ENCODE results near the gene YWHAB. TPM values are rescaled to one million over a fixed set of nuclear protein-coding genes. Genes with fewer than 3 reads are reported as not detected.
A peak's percentile ranks its signal among the peaks of the same experiment; 100 is the strongest.

Gene YWHAB
- total RNA-seq, 1 donor from 2014 or later, result 181 TPM

GRCh38 chr20:44911264-44911921 is 25.9 kb downstream of the YWHAB start:
- Mint-ChIP-seq H3K9me3 (ENCODE audit: unreplicated experiment) (no peaks in the 10 kb centered on the region), H3K27me3 (ENCODE audit: unreplicated experiment) (peaks cover 2% of the 10 kb centered on the region), H3K4me3 (ENCODE audit: unreplicated experiment) (peak overlapping the region; percentile 59), H3K4me1 (ENCODE audit: low read depth, unreplicated experiment) (peaks cover 17% of the 10 kb centered on the region), H3K27ac (ENCODE audit: unreplicated experiment) (no peak overlapping the region), H3K36me3 (ENCODE audit: unreplicated experiment) (no peaks in the 10 kb centered on the region)
- TF ChIP-seq, protein P1, sequence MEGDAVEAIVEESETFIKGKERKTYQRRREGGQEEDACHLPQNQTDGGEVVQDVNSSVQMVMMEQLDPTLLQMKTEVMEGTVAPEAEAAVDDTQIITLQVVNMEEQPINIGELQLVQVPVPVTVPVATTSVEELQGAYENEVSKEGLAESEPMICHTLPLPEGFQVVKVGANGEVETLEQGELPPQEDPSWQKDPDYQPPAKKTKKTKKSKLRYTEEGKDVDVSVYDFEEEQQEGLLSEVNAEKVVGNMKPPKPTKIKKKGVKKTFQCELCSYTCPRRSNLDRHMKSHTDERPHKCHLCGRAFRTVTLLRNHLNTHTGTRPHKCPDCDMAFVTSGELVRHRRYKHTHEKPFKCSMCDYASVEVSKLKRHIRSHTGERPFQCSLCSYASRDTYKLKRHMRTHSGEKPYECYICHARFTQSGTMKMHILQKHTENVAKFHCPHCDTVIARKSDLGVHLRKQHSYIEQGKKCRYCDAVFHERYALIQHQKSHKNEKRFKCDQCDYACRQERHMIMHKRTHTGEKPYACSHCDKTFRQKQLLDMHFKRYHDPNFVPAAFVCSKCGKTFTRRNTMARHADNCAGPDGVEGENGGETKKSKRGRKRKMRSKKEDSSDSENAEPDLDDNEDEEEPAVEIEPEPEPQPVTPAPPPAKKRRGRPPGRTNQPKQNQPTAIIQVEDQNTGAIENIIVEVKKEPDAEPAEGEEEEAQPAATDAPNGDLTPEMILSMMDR (IDR thresholded peaks at IDR 0.05; ENCODE audit: partially characterized antibody, unreplicated experiment), result peak; percentile 60
- DNase-seq, result peak; percentile 76

DNA sequence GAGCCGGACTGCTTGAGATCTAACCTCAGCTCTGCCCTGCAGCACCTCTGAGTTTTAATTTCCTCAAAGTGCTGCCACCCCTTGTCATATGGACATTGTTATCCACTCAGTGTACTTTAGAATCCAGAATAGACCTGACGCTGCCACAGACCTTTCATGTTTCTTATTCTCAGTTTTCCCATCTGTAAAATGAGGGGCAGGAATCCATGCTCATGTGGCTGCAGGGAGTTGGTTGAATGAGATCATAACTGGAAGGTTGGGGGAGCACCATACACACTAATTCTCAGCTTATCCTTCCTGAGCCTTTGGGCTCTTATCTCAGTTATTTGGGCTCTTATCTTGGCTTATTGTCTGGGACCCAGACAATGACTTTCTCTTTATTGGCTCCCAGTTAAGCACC is 26.7 kb downstream of the YWHAB start:
- TF ChIP-seq, protein P1 (IDR thresholded peaks at IDR 0.05; ENCODE audit: partially characterized antibody, unreplicated experiment), result no peak
- H3K4me3 Mint-ChIP-seq (ENCODE audit: unreplicated experiment), result no peak overlapping the region
- H3K36me3 Mint-ChIP-seq (ENCODE audit: unreplicated experiment), result no peaks in the 10 kb centered on the region
- no peak overlapping the region for H3K27ac Mint-ChIP-seq (ENCODE audit: unreplicated experiment)
- no peaks in the 10 kb centered on the region for H3K9me3 Mint-ChIP-seq (ENCODE audit: unreplicated experiment)
- H3K4me1 Mint-ChIP-seq (ENCODE audit: low read depth, unreplicated experiment), result peaks cover 17% of the 10 kb centered on the region
- H3K27me3 Mint-ChIP-seq (ENCODE audit: unreplicated experiment), result peaks cover 2% of the 10 kb centered on the region
- DNase-seq, result no peak

DNA sequence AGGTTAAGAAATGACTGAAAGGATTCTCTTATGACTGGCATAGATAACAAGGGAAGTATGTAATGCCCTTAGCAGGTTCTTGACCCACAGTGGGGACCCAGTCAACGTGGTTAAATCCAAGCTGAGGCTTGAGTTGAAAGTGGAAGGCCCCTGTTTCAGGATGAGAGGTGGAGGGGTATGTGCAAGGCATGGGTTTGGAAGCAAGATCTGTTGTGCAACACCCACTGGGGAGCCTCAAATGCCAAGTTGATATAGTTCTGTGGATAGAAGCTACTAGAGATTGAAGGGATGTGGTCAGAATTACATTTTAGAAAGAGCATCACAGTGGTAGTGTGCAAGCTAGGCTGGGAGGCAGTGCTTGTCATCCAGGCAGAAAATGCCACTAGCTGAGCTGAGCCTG is 29.4 kb downstream of the YWHAB start:
- TF ChIP-seq, protein P1 (IDR thresholded peaks at IDR 0.05; ENCODE audit: partially characterized antibody, unreplicated experiment), result no peak
- H3K27ac Mint-ChIP-seq (ENCODE audit: unreplicated experiment), result no peak overlapping the region
- no peaks in the 10 kb centered on the region for H3K4me1 Mint-ChIP-seq (ENCODE audit: low read depth, unreplicated experiment)
- no peak overlapping the region for H3K4me3 Mint-ChIP-seq (ENCODE audit: unreplicated experiment)
- no peaks in the 10 kb centered on the region for H3K36me3 Mint-ChIP-seq (ENCODE audit: unreplicated experiment)
- no peak for DNase-seq
- H3K9me3 Mint-ChIP-seq (ENCODE audit: unreplicated experiment), result no peaks in the 10 kb centered on the region
- H3K27me3 Mint-ChIP-seq (ENCODE audit: unreplicated experiment), result peaks cover 2% of the 10 kb centered on the region

- no peak overlapping the region for H3K4me3 Mint-ChIP-seq (ENCODE audit: unreplicated experiment)
- H3K27ac Mint-ChIP-seq (ENCODE audit: unreplicated experiment), result no peak overlapping the region
- no peaks in the 10 kb centered on the region for H3K4me1 Mint-ChIP-seq (ENCODE audit: low read depth, unreplicated experiment)
- H3K36me3 Mint-ChIP-seq (ENCODE audit: unreplicated experiment), result no peaks in the 10 kb centered on the region
- H3K27me3 Mint-ChIP-seq (ENCODE audit: unreplicated experiment), result no peaks in the 10 kb centered on the region
- DNase-seq, result no peak
- TF ChIP-seq, protein P1 (IDR thresholded peaks at IDR 0.05; ENCODE audit: partially characterized antibody, unreplicated experiment), result no peak
- no peaks in the 10 kb centered on the region for H3K9me3 Mint-ChIP-seq (ENCODE audit: unreplicated experiment)
Measured at GRCh38 chr20:44916586-44916985, 31.1 kb downstream of the YWHAB start.

DNA sequence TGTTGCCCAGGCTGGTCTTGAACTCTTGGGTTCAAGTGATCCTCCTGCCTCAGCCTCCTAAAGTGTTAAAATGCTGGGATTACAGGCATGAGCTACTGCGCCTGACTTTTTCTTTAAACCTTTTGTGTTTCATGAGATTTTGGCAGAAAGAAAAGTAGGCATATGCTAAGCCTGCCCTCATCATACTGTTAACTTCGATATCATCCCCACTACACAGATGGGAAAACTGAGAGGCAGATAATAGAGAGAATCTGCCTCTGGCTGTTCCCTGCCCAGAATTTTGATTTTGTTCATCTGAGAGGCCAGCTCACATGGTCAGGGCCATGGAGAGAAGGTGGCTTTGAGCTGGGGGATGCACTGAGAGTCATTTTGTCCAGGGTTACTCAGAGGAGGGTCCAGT is 31.9 kb downstream of the YWHAB start:
- DNase-seq, result no peak
- Mint-ChIP-seq H3K27ac (ENCODE audit: unreplicated experiment) (no peak overlapping the region), H3K27me3 (ENCODE audit: unreplicated experiment) (no peaks in the 10 kb centered on the region), H3K36me3 (ENCODE audit: unreplicated experiment) (no peaks in the 10 kb centered on the region), H3K4me1 (ENCODE audit: low read depth, unreplicated experiment) (no peaks in the 10 kb centered on the region), H3K4me3 (ENCODE audit: unreplicated experiment) (no peak overlapping the region), H3K9me3 (ENCODE audit: unreplicated experiment) (no peaks in the 10 kb centered on the region)
- TF ChIP-seq, protein P1 (IDR thresholded peaks at IDR 0.05; ENCODE audit: partially characterized antibody, unreplicated experiment), result no peak
